Activated naive CD4-positive, alpha-beta T cell treated with anti-CD3 and anti-CD28 coated beads, Interleukin-2, amount 50 U/mL, for 16 hours (primary cell): ENCODE measurements around the gene TPRX1.
"Not testable (repeated sequence)": the region's sequence is repeated elsewhere in the genome, so short reads cannot be mapped to it uniquely, and the experiment has no call there.

Experiments
- DNase-seq: peaks from one replicate; pipeline ENCODE4 v3.0.0-alpha.2; 2020

TPRX1 gene

GRCh38 chr19:47804451-47804850 lies at the start of gene TPRX1:
TPRX1 (minus strand) TSS chr19:47804551; CDS start chr19:47804539, 12 bp downstream.
- not testable (repeated sequence) for DNase-seq

GRCh38 chr19:47853003-47853402 lies 48.7 kb upstream of the TPRX1 start:
- no peak for DNase-seq

GRCh38 chr19:47848823-47849473 lies 44.6 kb upstream of the TPRX1 start:
- peak; percentile 42 for DNase-seq

- DNase-seq = no peak
Observed at GRCh38 chr19:47848425-47848822, 44.1 kb upstream of the TPRX1 start.

GRCh38 chr19:47842941-47843340 lies 38.6 kb upstream of the TPRX1 start:
- DNase-seq = no peak

GRCh38 chr19:47839913-47840312 lies 35.6 kb upstream of the TPRX1 start:
- no peak for DNase-seq

- DNase-seq = no peak
Observed at GRCh38 chr19:47839411-47839810, 35.1 kb upstream of the TPRX1 start.

GRCh38 chr19:47836038-47836437 lies 31.7 kb upstream of the TPRX1 start:
- DNase-seq = no peak

GRCh38 chr19:47832723-47833122 lies 28.4 kb upstream of the TPRX1 start:
- no peak for DNase-seq

- no peak for DNase-seq
Observed at GRCh38 chr19:47826800-47827199, 22.4 kb upstream of the TPRX1 start.

GRCh38 chr19:47824396-47824795 lies 20.0 kb upstream of the TPRX1 start:
- no peak for DNase-seq

- DNase-seq = no peak
Observed at GRCh38 chr19:47821460-47822020, 17.2 kb upstream of the TPRX1 start, which contains the start of gene CRX. CRX (plus strand) TSS chr19:47821937; CDS start chr19:47834444, 12,507 bp downstream.

GRCh38 chr19:47820410-47820809 lies 16.1 kb upstream of the TPRX1 start:
- DNase-seq = no peak

GRCh38 chr19:47819858-47820257 lies 15.5 kb upstream of the TPRX1 start:
- DNase-seq = no peak

GRCh38 chr19:47818221-47818620 lies 13.9 kb upstream of the TPRX1 start:
- not testable (repeated sequence) for DNase-seq

GRCh38 chr19:47816270-47816669 lies 11.9 kb upstream of the TPRX1 start:
- DNase-seq = not testable (repeated sequence)

GRCh38 chr19:47813995-47814328 lies 9.6 kb upstream of the TPRX1 start:
- DNase-seq = no peak

- DNase-seq = peak; percentile 81
Observed at GRCh38 chr19:47813304-47813994, 9.1 kb upstream of the TPRX1 start.

- DNase-seq = no peak
Observed at GRCh38 chr19:47806435-47806834, 2.1 kb upstream of the TPRX1 start.

- no peak for DNase-seq
Observed at GRCh38 chr19:47805313-47805712, 962 bp upstream of the TPRX1 start.

- not testable (repeated sequence) for DNase-seq
Observed at GRCh38 chr19:47803671-47804070, 680 bp downstream of the TPRX1 start.

GRCh38 chr19:47803148-47803547 lies 1.2 kb downstream of the TPRX1 start:
- DNase-seq = not testable (repeated sequence)

GRCh38 chr19:47802521-47803043 lies 1.8 kb downstream of the TPRX1 start:
- no peak for DNase-seq

GRCh38 chr19:47801270-47801669 lies 3.1 kb downstream of the TPRX1 start:
- no peak for DNase-seq
